Amygdala (tissue), 56 donors: Measurements from ENCODE around the gene HECW1.
"Not testable (repeated sequence)": the region's sequence is repeated elsewhere in the genome, so short reads cannot be mapped to it uniquely, and the experiment has no call there.

ENCODE experiments used
- DNase-seq, 56 donors: peaks; one replicate each; lab custom pipeline; 2025; lab: John Stamatoyannopoulos, UW

HECW1 gene

GRCh38 chr7:43199371-43200160 lies 87.1 kb downstream of the HECW1 start:
- DNase-seq = no peak

- no peak for DNase-seq
Observed at GRCh38 chr7:43201912-43202311, 89.5 kb downstream of the HECW1 start.

GRCh38 chr7:43204081-43204480 lies 91.6 kb downstream of the HECW1 start:
- no peak for DNase-seq

GRCh38 chr7:43205171-43205795 lies 92.8 kb downstream of the HECW1 start:
- DNase-seq = no peak

GRCh38 chr7:43208242-43208641 lies 95.8 kb downstream of the HECW1 start:
- DNase-seq = no peak

- DNase-seq = peak in 6 of 56 donors; percentile 3 to 44 (median 12)
Observed at GRCh38 chr7:43210539-43210938, 98.1 kb downstream of the HECW1 start.

GRCh38 chr7:43211286-43211685 lies 98.8 kb downstream of the HECW1 start:
- DNase-seq = no peak

GRCh38 chr7:43211693-43212092 lies 99.2 kb downstream of the HECW1 start:
- no peak for DNase-seq

GRCh38 chr7:43212921-43213320 lies 100.5 kb downstream of the HECW1 start:
- DNase-seq = no peak

GRCh38 chr7:43215061-43215460 lies 102.6 kb downstream of the HECW1 start:
- DNase-seq = no peak

GRCh38 chr7:43217055-43217454 lies 104.6 kb downstream of the HECW1 start:
- DNase-seq = no peak

GRCh38 chr7:43218901-43219300 lies 106.5 kb downstream of the HECW1 start:
- not testable (repeated sequence) for DNase-seq

- DNase-seq = no peak
Observed at GRCh38 chr7:43220250-43220649, 107.8 kb downstream of the HECW1 start.

GRCh38 chr7:43220742-43221141 lies 108.3 kb downstream of the HECW1 start:
- no peak for DNase-seq

GRCh38 chr7:43229801-43230200 lies 117.4 kb downstream of the HECW1 start:
- DNase-seq = no peak

- no peak for DNase-seq
Observed at GRCh38 chr7:43232366-43232765, 119.9 kb downstream of the HECW1 start.

GRCh38 chr7:43234073-43234472 lies 121.6 kb downstream of the HECW1 start:
- DNase-seq = peak in 3 of 56 donors; percentile 6 to 28 (median 15)

- DNase-seq = no peak
Observed at GRCh38 chr7:43234968-43235367, 122.5 kb downstream of the HECW1 start.

- no peak for DNase-seq
Observed at GRCh38 chr7:43240565-43240964, 128.1 kb downstream of the HECW1 start.

GRCh38 chr7:43242628-43243255 lies 130.3 kb downstream of the HECW1 start:
- no peak for DNase-seq

- no peak for DNase-seq
Observed at GRCh38 chr7:43244232-43244631, 131.8 kb downstream of the HECW1 start.

GRCh38 chr7:43244784-43245183 lies 132.3 kb downstream of the HECW1 start:
- peak in 1 of 56 donors; percentile 14 for DNase-seq
